Activated CD4-positive, alpha-beta T cell treated with anti-CD3 and anti-CD28 coated beads, Interleukin-2, Interleukin-6, amounts not matched to agents 100 ng/mL and 50 ng/mL, durations not matched to agents 16 hours and 8 hours (primary cell): ENCODE measurements around the gene TGFBRAP1.

Source experiments
- DNase-seq: peaks from one replicate; pipeline ENCODE4 v3.0.0-alpha.2; 2020

Gene TGFBRAP1, protein sequence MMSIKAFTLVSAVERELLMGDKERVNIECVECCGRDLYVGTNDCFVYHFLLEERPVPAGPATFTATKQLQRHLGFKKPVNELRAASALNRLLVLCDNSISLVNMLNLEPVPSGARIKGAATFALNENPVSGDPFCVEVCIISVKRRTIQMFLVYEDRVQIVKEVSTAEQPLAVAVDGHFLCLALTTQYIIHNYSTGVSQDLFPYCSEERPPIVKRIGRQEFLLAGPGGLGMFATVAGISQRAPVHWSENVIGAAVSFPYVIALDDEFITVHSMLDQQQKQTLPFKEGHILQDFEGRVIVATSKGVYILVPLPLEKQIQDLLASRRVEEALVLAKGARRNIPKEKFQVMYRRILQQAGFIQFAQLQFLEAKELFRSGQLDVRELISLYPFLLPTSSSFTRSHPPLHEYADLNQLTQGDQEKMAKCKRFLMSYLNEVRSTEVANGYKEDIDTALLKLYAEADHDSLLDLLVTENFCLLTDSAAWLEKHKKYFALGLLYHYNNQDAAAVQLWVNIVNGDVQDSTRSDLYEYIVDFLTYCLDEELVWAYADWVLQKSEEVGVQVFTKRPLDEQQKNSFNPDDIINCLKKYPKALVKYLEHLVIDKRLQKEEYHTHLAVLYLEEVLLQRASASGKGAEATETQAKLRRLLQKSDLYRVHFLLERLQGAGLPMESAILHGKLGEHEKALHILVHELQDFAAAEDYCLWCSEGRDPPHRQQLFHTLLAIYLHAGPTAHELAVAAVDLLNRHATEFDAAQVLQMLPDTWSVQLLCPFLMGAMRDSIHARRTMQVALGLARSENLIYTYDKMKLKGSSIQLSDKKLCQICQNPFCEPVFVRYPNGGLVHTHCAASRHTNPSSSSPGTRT

DNA sequence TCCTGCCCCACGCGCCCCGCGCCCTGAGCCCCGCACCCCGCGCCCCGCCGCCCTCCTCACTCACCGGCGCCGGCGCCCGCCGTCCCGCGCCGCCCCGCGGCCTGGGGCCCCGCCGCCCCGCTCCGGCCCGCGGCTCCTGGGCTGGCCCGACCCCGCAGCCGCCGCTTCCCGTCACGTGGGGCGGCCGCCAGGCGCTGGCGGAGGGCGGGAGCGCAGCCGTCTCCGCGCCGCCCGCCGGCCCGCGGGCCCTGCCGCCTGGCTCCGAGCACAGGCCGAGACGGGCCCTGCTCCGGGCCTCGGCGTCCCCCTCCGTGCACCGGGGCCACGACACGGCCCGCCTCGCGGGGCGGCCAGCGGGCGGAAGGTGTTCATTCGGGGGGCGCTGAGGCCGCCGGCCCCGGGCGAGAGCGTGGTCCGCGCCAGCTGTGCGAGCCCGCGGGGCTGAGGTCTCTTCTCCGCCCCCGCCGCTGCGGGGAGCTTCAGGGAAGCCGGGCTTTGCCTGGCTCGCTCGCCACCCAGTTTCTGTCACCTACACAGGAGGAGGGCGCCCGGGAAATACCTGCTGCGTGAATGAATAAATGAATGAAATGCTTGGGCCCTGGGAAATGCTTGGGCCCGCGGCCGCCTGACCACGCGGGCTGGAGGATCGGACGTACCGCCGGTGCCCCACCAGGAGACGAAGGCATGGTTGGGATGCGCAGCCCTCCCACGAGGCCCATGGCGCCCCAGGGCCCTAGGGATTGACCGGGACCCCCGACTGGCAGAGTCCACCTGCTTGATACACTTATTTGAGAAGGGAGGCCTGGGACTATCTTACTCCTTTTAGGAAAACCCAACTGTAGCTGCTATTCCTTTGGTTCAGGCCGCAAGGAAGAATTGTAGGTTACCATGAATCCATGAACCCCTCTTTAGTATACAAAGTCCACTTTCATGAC, at the start of gene TGFBRAP1:
Gene TGFBRAP1 (minus strand): TSS at position 175 of the 935 bp plus-strand sequence. CDS start 21,434 bp downstream, outside the sequence.
- DNase-seq = peak; percentile 65

DNA sequence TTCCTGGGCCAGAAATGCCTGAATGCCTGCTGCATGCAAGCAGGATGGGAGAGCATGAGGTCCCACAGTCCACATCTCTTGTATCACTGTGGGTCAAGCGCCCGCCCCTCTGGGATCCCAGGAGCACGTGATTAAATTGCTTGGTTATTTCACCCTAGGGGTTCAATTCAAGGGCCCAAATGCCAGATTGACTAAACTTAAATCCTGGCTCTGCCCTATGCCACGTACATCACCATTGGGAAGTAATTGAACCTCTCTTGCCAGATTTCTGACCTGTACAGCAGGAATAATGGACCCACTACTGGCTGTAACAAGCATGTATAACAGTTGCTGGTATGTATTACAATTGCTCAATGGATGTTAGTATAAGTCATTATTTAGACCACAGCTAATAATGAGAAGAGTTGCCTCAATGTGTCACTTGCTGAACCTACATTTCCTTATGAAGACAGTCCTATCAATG, 49.4 kb upstream of the TGFBRAP1 start:
- DNase-seq = no peak

DNA sequence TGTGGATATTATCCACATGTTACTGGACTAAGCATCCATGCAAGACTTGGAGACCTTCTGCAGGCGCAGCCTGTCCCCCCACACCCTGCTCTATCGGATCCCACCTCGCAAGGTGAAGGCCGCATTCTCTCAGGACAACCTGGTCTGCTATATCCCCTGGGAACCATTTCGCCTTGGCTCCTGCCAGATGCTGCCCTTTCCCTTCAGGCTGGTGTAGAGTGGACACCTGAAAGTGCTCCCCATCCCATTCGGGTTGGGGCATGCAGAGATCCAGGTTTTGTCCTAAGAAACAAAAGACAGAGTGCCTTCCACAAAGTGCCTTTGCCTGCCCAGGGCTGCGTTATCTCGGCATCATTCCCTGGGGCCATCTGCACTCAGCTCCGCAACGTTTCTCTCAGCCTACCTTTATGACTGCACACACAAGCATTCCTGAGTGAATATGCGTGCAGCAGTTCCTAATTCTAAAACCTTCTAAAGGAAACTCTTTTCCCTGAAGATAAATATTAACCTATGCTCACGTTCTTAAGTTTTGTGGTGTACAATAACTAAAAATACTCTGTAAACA, 48.8 kb upstream of the TGFBRAP1 start:
- no peak for DNase-seq

DNA sequence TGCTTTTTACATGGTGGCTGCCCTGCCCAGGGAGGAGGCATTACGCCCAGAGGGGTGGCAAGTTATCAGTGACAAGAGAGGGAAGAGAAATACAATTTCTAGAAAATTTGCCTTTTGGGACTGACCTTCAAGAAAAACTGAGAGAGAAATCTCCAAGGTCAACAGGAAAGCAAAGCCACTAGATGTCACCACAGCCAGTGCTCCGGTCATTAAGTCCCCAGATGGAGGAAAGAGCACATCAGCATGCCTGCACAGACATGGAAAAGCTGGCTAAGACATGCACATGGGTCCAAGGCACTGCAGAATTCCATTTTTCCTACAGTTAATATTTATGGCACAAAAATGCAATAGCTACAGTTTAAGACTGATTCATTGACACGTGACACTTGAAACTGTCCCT, 48.3 kb upstream of the TGFBRAP1 start:
- DNase-seq = no peak

DNA sequence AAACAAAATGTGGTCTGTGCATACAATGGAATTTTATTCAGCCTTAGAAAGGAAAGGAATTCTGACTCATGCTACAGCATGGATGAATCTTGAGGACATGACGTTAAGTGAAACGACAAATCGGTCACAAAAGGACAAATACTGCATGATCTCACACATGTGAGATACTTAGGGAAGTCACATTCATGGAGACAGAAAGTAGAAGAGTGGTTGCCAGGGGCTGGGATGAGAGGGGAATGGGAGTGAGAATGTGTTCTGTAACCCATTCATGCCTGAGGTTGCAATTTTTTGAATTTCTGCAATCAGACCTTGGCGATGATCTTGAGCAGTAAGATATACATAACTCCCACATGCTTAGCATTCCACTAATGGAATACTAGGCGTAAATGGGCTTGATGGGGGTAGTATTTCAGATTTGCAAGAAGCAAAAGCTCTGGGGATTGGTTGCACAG, 47.3 kb upstream of the TGFBRAP1 start:
- DNase-seq = no peak

DNA sequence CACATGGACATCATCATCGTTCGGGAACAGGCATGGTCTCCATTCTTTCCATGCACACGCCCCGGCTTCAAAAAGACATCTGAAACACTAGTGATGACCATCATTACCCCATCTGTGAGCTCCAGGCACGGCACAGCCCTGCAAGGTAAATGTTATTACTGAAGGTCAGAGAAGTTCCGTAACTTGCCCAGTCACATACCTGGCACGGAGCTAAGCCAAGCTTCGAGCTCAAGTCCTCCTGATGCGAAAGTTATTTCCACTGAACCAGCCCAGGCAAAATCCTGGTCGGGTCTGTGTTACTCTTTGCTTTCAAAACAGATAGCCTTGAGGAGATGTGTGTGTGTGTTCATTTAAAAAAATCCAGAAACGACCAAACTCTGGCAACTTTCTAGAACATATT, 46.5 kb upstream of the TGFBRAP1 start:
- no peak for DNase-seq

DNA sequence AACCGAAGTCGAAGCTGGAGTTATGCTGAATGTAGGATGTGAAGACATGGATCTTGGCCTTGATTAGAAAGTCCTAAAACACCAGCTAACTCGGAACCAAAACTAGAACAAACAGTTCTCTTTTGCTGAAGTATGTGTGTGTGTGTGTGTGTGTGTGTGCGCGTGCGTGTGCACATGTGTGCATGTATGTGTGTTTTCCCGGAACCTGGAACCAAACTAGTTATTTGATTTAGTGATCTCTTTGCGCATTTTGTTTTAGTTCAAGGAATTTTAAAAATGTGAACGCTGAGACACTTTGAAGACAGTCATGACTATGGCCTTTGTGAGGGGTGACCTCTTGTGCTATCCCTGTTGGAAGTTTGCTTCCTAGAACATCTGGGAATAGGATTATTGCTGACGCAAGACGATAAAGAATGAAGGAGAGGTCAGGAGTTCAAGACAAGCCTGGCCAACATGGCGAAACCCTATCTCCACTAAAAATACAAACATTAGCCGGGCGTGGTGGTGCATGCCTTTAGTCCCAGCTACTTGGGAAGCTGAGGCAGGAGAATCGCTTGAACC, 45.5 kb upstream of the TGFBRAP1 start:
- DNase-seq = no peak

DNA sequence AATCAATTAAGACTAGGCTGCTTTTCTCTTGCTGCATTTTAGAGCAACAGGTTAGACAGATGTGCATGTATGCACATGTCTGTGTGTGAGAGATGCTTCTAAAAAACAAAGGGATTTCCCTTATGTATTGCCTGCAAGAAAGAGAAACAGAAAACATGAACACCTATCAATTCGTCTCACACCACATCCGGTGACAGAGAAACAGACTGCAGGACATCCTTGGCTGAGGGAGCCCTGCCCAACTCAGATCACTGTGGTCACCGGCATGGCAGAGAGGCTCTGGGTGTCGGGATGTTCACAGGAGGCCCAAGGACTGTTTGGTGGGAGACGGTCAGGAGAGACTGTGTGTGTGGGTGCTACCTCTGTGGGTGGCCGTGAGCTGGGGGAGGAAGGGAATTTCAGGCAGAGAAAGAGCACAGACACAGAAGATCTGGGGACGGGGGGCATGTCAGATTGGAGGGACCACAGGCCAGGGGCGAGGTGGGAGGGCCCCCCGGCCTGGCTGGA, 44.4 kb upstream of the TGFBRAP1 start:
- DNase-seq = peak; percentile 51

DNA sequence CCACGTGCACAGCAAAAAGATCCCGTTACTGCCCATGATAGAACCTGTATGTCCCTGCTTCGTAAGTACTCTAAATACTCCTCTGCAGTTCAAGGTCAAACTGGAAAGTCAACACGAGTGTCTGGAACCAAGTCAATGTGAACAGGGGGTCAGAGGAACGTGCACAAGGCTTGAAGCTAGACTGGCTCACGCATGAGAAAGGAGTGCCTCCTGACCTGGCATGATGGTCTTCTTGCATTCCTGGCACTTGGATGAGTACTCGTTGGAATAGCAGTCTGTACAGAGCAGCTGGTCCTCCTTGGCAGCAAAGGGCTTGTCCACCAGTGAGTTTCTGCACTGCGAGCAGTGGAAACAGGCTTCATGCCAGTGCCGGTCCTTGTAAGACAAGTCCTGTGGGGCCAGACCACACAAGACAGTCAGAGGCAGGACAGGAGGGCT, 43.8 kb upstream of the TGFBRAP1 start:
- DNase-seq = no peak

DNA sequence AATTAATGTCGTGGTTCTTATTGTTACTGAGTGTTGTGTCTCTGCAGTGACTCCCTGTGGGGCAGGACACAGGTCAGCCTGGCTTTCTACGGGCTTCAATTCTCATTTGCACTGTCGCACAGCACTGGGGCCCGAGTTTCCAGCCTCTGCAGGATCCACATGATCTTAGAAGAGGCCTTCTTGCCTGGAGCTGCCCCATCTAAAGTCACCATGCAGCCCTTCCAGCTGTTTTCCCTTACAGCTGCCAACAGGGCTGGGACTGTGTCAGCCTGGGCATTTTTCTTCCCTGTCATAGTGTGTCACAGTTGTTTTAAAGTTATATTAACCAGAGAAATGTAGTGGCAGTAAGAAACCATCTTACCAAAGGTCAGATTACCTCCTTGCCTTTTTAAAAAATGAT, 42.3 kb upstream of the TGFBRAP1 start:
- DNase-seq = no peak

DNA sequence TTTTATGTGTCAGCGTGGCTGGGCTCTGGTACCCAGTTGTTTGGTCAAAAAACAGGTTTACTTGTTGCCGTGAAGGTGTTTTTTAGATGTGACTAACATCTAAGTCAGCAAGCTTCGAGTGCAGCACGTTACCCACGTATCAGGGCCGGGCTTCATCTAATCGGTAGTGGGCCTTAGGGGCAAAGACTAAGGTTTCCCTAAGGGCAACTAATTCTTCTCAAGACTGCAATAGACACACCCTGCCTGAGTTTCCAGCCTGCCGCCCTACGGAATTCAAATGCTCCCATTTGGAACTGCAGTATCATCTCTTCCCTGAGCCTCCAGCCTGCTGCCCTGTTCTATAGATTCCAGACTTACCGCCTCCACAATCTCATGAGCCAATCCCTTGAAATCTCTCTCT, 41.6 kb upstream of the TGFBRAP1 start:
- no peak for DNase-seq

DNA sequence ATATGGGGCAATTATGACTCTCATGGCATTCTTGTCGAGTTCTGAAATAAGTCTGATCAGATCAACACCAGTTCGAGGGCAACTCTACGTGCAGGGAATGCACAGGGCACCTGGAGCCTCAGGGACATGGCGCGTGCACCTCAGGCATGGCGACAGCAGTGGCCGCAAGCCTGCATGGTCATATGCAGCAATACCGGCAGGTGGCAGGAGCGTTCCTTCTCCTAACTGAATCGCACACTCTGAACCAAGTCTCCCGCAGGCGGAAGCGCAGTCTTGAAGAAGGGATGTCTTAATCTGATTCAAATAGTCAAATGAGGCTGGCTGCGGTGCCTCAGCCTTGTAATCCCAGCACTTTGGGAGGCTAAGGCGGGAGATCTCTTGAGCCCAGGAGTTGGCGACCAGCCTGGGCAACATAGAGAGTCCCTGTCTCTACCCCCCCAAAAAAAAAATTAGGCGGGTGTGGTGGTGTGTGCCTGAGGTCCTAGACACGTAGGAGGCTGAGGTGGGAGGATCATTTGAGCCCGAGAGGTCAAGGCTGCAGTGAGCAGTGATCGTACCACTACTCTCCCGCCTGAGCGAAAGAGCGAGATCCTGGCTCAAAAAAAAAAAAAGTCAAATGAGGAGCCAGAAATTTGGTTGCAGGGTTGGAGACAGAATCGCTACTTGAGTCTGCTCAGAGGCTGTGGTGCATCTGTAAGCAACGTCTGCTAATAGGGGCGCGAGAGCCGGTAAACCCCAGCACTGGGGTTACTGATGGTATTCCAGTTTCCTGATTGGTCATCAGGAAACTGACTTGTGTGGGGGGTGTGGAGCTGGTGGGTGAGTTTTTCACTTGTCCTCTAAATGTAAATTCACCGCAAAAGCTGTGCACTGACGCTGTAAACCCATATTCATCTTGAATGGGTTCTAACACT, 40.5 kb upstream of the TGFBRAP1 start:
- DNase-seq = peak; percentile 90

DNA sequence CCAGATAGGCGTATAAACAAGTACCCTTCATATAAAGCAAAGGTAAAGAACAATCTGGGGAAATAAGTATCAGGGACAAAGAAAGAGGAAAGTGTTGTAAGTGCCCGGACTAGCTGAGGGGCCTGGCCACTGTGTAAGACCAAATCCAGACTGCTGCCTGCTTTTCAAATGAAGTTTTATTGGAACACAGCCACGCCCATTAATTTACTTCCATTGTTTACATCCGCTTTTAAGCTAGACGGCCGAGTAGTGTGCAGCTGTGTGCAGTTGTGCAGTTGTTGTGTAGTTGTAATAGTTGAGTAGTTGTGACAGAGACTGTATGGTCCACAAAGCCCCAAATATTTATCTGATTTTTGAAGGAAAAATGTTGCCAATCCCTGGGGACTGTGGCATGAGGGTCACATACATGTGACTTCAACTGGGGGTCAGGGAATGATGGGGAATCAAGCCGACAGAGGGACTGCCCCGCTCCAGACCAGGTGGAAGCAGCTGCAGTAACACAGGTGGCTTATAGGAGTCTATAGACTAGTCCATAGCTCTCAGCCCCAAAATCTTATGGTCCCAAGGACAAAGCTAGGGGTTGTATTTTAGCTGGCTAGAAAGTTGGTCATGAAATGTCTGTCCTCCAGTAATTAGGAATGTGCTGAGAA, 39.3 kb upstream of the TGFBRAP1 start:
- no peak for DNase-seq

DNA sequence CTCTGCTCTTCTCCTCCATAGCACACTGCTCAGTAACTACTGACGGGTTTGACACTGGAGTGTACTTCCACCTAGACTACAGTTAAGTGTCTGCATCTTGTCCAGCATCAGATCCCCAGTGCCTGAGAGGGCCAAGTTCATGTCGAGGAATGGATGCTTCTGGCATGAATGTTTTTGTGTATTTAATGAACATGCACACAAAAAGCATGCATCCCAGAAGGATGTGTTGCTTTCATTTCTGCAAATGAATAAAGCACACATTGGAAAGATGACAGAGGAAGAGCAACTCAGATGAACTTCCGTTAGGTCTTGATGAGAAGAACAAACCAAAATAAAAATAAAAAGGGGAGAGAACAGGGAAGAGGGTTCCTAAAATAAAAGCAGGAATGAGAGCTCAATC, 35.7 kb upstream of the TGFBRAP1 start:
- DNase-seq = no peak

DNA sequence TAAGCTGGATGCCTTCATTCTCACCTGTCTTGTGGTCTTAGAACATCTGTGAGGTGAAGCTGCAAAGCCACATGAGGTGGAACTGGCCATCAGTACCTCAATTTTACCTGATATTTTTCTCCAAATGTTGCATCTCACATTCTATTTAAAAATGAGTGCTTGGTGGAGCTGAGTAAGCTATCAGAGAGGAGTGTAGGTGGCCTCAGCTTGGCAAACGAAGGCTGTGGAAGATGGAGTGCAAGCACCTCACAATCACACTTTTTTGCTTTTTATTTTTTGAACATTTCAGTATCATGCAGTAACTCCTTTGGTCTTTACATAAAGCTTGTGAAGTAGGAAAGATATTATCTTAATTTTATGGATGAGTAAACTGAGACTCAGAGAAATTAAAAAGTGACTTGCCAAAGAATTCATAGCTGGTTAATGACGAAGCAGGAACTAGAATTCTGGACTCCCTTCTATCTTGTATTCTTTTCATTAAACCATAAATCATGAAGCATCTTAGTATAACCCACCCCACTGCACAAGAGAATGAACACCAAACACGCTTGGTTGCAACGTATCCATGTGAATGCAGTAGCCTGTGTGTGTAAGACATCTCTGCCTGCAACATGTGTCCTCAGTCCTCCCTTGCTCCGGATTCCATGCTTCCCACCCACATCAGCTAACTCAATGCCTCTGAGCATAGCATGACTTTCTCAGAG, 35.1 kb upstream of the TGFBRAP1 start:
- no peak for DNase-seq

DNA sequence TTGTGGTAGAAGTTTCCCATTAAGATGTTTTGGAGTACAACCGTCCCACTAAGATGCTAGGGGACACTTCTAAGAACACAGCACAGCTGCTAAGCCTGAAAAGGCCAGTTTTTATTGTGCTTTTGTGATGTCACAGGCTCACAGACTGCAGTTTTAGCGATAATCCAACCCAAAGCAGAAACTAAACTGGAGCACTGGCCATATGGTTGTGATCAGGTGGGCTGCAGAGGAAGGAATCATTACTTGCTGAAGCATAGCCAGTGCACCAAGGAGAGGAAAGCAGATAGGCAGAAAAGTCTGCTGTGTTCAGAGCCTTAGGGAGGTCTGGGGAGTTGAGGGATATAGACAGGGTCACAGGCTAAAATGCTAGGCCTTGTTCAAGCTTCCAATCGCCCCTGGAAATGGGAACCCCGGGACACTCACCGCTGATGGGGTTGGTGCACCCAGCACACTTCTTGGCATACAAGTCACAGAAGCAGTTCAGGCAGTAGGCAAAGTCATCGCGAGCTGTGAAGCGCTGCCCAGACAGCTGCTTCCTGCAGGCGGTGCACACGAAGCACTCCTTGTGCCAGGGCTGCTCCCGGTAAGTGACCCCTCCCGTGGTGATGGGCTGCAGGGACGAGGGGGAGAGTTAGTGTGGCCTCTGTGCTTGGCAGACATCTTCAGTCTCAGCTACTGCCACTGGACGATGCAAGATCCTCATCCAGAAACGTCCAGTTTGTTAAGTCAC, 33.5 kb upstream of the TGFBRAP1 start:
- DNase-seq = no peak

DNA sequence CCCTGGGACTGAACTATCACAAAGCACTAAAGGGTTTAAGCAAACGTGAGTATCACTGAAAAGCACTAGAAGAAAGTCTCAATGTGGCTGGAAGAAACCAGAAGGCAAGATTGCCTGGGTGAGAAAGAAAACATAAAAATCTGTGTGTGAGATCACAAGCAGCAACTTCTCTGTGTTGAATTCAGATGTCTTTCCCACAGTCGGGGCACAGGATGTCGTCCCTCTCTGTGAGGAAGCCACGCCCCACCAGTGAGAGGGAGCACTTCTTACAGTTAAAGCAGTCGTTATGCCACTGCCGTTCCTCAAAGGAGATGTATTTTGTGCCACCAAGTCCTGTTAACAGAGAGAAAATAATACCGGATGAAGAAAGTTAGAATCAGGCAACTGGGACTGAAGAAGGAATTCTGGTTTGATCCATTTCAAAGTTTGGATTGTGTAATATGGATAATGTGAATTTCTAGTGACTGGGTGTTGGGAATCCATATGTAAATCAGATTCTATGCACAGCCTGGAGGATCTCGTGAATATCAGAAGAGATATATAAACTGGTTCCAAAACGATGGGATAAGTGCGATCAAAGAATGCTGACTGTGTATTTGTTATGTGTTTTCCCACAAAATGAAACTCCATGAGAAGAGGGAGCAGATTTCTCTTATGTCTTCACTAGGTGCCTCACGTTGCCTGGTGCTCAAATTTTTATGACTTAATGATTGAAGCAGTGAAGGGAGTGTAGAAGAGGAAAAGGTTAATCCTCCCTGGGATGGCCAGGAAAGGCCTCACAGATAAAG, 31.8 kb upstream of the TGFBRAP1 start:
- peak; percentile 12 for DNase-seq

DNA sequence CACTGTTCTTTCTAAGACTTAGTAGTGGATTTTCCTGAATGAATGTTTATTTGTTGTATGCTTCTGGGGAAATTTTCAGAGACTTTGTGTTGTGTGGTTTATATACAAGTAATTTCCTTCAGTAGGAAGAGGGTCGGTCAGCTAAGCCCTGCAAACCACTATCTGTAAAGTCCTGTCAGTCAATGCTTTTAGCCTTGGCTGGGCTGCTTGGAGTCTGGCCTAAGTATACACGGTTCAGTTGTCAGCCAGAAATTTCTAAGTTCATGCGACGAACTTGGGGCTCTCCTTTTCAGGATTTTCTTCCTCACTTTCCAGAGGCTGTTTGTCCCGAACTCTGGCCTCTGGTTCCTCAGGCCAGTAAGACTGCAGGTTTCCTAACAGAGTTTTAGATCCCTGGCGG, 29.1 kb upstream of the TGFBRAP1 start:
- no peak for DNase-seq
